ENCODE data around the gene DCST1.
"Not testable (repeated sequence)": the region's sequence is repeated elsewhere in the genome, so short reads cannot be mapped to it uniquely, and the experiment has no call there.

Gene DCST1, protein sequence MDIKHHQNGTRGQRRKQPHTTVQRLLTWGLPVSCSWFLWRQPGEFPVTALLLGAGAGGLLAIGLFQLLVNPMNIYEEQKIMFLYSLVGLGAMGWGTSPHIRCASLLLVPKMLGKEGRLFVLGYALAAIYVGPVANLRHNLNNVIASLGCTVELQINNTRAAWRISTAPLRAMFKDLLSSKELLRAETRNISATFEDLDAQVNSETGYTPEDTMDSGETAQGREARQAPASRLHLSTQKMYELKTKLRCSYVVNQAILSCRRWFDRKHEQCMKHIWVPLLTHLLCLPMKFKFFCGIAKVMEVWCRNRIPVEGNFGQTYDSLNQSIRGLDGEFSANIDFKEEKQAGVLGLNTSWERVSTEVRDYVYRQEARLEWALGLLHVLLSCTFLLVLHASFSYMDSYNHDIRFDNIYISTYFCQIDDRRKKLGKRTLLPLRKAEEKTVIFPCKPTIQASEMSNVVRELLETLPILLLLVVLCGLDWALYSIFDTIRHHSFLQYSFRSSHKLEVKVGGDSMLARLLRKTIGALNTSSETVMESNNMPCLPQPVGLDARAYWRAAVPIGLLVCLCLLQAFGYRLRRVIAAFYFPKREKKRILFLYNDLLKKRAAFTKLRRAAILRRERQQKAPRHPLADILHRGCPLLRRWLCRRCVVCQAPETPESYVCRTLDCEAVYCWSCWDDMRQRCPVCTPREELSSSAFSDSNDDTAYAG

DNA sequence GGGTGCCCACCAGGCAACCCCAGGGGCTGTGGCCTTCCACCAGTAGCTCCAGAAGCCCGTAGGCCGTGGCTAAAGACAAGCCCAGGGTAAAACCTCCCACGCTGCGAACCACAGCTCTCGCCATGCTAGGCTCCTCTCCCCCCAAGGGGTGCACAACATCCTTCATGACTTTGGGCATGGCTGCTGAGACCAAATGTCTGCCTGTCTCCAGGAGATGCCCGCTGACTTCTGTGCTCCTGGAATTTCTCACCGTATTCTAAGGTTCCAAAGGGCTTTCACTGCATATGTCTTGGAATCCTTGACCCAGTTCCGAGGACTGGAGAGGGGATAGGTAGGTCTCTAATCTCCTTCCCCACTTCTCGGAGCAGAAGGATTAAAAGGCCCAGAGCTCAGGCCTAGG, at the start of gene DCST1, which contains the start of gene DCST2:
Gene DCST1 (plus strand): TSS at position 301 of the 400 bp plus-strand sequence. CDS start 213 bp downstream, outside the sequence.
Gene DCST2 (minus strand): TSS at position 258 of the 400 bp plus-strand sequence. CDS start 80 bp downstream, at position 178.
- Mint-ChIP-seq H3K36me3 (no peaks in the 10 kb centered on the region), H3K27me3 (peaks cover 34% of the 10 kb centered on the region), H3K27ac (no peak within 1 kb of the TSS), H3K9me3 (no peaks in the 10 kb centered on the region), H3K4me1 (peaks cover 6% of the 10 kb centered on the region), H3K4me3 (no peak within 1 kb of the TSS)
- ATAC-seq = no peak

DNA sequence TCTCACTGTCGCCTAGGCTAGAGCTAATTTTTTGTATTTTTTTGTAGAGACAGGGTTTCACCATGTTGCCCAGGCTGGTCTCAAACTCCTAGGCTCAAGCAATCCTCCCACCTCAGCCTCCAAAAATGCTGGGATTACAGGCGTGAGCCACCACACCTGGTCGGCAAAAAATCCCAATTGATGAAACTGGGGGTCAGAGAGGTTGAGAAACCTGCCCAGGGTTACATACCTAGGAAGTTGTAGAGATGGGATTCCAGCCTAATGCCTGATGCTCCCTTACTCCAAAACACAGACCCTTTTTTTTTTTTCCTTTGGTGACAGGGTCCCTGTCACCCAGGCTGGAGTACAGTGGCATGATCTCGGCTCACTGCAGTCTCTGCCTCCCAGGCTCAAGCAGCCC, 46.9 kb upstream of the DCST1 start:
- peaks cover 15% of the 10 kb centered on the region for H3K36me3 Mint-ChIP-seq

DNA sequence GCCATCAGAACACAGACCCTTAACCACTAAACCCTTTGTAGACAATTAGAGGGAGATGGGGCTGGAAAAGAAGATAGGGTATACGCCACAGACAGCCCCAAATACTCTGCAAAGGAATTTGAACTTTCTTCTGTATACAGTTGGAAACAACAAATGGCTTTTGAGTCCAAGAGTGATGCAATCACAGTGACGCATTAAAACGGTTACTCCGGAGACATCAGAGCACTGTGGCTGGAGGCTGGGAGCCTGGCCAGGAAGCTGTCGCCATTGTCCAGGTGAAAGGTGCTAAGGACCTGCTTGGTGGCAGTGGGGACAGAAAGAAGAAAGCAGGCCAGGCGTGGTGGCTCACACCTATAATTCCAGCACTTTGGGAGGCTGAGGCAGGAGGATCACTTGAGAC, 46.3 kb upstream of the DCST1 start:
- H3K27me3 Mint-ChIP-seq = no peaks in the 10 kb centered on the region

More for the DNA sequence above, 46.9 kb upstream of the DCST1 start:
- not testable (repeated sequence) for H3K4me3 Mint-ChIP-seq, H3K9me3 Mint-ChIP-seq, H3K27me3 Mint-ChIP-seq, ATAC-seq, H3K27ac Mint-ChIP-seq
- H3K4me1 Mint-ChIP-seq = peaks cover 31% of the 10 kb centered on the region

DNA sequence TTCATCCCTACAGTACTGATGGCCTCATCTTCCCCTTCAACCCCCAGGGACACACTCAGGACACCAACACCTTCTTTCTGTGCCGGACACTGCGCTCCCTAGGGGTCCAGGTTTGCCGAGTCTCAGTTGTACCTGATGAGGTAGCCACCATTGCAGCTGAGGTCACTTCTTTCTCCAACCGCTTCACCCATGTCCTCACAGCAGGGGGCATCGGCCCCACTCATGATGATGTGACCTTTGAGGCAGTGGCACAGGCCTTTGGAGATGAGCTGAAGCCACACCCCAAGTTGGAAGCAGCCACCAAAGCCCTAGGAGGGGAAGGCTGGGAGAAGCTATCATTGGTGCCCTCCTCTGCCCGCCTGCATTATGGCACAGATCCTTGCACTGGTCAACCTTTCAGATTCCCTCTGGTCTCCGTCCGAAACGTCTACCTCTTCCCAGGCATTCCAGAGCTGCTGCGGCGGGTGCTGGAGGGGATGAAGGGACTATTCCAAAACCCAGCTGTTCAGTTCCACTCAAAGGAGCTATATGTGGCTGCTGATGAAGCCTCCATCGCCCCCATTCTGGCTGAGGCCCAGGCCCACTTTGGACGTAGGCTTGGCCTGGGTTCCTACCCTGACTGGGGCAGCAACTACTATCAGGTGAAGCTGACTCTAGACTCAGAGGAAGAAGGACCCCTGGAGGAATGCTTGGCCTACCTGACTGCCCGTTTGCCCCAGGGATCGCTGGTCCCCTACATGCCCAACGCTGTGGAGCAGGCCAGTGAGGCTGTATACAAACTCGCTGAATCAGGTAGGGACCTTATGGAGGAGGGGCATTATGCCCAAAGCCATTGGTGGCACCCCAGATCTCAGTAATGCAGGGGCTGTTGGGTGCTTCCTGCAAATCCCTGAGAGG, 45.3 kb upstream of the DCST1 start:
- H3K4me3 Mint-ChIP-seq = no peak overlapping the region
- H3K36me3 Mint-ChIP-seq = peaks cover 25% of the 10 kb centered on the region
- no peaks in the 10 kb centered on the region for H3K9me3 Mint-ChIP-seq

More for the DNA sequence above, 46.3 kb upstream of the DCST1 start:
- peaks cover 33% of the 10 kb centered on the region for H3K4me1 Mint-ChIP-seq
- H3K9me3 Mint-ChIP-seq = no peaks in the 10 kb centered on the region
- H3K27ac Mint-ChIP-seq = no peak overlapping the region
- ATAC-seq = no peak
- peaks cover 17% of the 10 kb centered on the region for H3K36me3 Mint-ChIP-seq
- H3K4me3 Mint-ChIP-seq = no peak overlapping the region

DNA sequence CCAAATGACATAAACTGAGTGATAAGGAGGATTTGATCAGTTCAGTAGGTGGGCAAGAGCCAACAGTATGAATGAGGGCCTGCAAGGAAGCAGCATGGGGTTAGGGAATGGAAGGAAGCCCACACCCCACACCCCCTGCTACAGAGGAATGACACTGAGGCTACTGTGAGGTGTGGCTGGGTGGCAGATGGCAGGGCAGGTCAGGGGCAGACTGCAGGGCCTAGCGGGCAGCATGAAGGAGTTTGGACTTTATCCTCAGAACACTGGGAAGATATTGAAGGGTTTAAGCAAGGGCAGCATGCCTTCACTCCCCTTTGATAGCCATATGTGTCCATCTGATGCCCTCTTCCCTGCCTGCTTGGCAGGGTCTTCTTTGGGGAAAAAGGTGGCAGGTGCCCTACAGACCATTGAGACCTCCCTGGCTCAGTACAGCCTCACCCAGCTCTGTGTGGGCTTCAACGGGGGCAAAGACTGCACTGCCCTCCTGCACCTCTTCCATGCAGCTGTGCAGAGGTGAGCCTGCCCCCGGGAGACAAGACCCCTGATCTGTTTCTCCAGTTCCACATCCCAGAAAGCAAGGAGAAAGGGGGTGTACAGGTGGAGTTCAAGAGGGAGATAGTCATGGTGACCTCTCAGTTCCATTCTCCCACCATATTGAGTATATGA, 44.3 kb upstream of the DCST1 start:
- Mint-ChIP-seq H3K4me3 (no peak overlapping the region), H3K4me1 (peaks cover 35% of the 10 kb centered on the region), H3K36me3 (peaks cover 25% of the 10 kb centered on the region), H3K27ac (no peak overlapping the region), H3K27me3 (no peaks in the 10 kb centered on the region), H3K9me3 (no peaks in the 10 kb centered on the region)
- no peak for ATAC-seq

More for the DNA sequence above, 45.3 kb upstream of the DCST1 start:
- Mint-ChIP-seq H3K4me1 (peaks cover 37% of the 10 kb centered on the region), H3K27ac (peak overlapping the region; percentile 30), H3K27me3 (no peaks in the 10 kb centered on the region)
- no peak for ATAC-seq

DNA sequence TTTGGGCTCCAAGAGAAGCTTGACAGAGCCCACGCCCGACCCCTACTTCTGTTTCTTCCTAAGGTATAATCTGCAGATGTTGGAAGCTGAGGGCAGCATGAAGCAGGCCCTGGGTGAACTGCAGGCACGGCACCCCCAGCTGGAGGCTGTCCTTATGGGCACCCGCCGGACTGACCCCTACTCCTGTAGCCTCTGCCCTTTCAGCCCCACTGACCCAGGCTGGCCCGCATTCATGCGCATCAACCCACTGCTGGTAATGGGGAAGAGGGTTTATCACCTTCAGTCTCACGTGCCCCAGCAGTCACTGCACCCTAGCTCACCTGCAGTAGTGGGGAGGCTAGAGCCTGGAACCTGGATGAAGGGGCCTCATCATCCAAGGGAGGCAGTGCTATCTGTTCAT, 43.3 kb upstream of the DCST1 start:
- Mint-ChIP-seq H3K36me3 (peaks cover 25% of the 10 kb centered on the region), H3K27ac (no peak overlapping the region), H3K9me3 (no peaks in the 10 kb centered on the region), H3K4me1 (peaks cover 41% of the 10 kb centered on the region), H3K27me3 (no peaks in the 10 kb centered on the region), H3K4me3 (no peak overlapping the region)
- ATAC-seq = no peak

DNA sequence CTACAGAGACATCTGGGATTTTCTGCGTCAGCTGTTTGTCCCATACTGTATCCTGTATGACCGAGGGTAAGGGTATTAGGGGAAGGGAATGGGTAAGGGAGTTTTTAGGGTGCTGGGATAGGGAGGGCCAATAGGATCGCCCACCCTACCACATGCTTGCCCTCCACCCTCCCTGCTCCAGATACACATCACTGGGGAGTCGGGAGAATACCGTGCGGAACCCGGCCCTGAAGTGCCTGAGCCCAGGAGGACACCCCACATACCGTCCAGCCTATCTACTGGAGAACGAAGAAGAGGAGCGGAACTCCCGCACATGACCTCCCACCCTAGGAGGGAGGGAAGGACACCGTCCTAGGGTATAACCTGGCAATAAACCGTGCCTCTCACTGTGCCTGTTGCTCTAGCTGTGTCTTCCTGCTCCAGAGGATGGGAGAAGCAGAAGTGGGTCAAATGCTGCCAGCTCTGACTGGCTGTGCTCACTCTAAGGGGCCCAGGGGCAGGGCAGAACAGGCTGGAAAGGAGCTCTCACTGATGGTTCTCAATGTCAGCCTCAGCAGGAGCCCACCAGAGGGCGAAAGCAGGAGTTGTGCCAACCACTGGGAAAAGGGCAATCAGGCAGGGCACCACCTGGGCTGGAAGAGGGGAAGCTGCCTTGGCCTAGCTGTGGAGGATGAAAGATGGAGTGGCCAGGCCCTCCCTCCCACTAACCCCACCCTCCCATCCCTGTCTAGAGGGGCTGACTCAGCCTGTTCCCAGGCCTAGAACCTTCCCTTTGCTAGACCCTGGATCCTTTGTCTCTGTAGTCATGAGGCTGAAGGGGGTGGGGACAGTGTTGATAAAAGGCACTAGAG, 40.7 kb upstream of the DCST1 start:
- H3K27me3 Mint-ChIP-seq = no peaks in the 10 kb centered on the region
- no peak overlapping the region for H3K4me3 Mint-ChIP-seq
- peak; percentile 31 for ATAC-seq
- peaks cover 22% of the 10 kb centered on the region for H3K36me3 Mint-ChIP-seq
- no peak overlapping the region for H3K27ac Mint-ChIP-seq
- peaks cover 48% of the 10 kb centered on the region for H3K4me1 Mint-ChIP-seq
- H3K9me3 Mint-ChIP-seq = no peaks in the 10 kb centered on the region

DNA sequence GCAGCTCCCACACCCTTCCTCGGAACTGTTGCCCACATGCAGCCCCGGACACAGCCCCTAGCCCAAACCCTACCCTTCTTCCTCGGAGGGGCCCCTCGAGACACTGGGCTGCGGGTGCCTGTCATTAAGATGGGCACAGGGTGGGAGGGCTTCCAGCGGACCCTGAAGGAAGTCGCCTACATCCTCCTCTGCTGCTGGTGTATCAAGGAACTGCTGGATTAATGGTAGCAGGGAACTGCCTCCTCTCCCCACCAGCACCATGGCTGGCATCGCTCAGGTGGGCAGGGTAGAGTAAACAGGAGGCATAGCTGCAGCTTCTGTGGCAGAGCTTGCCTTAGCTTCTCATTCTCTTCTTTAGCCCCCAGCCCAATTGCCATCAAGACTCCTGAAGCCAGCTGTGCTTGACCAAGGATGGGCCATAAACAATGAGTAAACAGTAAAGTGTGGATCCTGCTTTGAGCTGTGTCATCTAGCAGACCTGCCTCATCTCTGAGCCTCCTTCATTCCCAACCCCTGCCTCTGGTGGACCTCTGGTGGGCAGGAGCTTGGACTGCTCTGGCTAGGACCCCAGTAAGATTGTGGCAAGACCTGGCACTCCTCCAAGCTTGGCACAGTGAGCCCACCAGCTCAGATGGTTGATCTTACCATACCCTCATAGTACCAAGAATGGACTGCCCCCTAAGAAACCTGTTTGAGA, 39.9 kb upstream of the DCST1 start, which contains the start of gene LENEP:
Gene LENEP (plus strand): TSS at position 15 of the 697 bp plus-strand sequence. CDS start 22 bp downstream, at position 37.
- H3K27me3 Mint-ChIP-seq = no peaks in the 10 kb centered on the region
- H3K4me3 Mint-ChIP-seq = no peak within 1 kb of the TSS
- ATAC-seq = no peak
- peaks cover 48% of the 10 kb centered on the region for H3K4me1 Mint-ChIP-seq
- peak within 1 kb of the TSS; percentile 54 for H3K27ac Mint-ChIP-seq
- H3K36me3 Mint-ChIP-seq = peaks cover 16% of the 10 kb centered on the region
- H3K9me3 Mint-ChIP-seq = no peaks in the 10 kb centered on the region

DNA sequence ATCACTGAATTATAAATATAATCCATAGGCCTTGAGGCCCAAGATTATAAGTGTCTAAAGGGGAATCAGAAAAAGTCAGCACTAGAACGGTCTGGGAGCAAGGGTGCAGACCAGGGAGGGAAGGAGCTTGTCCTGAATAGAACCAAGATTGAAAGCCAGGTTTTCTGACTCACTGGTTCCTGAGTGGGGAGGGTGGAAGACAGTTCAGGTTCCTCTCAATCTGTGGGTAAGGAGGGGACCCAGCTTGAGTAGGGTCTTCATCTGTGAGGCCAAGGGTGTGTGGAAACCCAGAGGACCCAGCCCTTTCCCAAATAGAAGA, 39.4 kb upstream of the DCST1 start:
- Mint-ChIP-seq H3K36me3 (peaks cover 16% of the 10 kb centered on the region), H3K4me1 (peaks cover 48% of the 10 kb centered on the region), H3K4me3 (no peak overlapping the region), H3K27ac (peak overlapping the region; percentile 54), H3K27me3 (no peaks in the 10 kb centered on the region), H3K9me3 (no peaks in the 10 kb centered on the region)
- ATAC-seq = no peak

DNA sequence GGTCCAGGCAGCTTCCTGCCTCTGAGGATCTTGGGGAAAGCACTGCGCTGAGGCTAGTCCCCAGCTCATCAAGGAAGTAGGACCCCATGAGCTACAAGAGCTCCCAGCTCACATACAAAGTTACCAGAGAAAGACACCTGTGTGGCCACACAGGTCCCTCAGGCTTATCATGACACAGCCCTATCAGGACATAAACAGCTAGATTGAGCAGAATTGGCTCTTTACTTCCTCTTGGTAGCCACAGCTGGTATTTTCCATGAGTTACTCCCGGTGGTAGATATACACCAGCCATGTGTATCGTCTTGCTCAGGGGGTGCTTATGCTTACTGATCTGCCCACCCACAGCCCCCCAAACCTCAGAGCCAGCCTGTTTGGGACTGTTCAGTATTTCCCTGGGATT, 39.0 kb upstream of the DCST1 start:
- Mint-ChIP-seq H3K27ac (peak overlapping the region; percentile 54), H3K36me3 (peaks cover 14% of the 10 kb centered on the region), H3K9me3 (no peaks in the 10 kb centered on the region), H3K4me1 (peaks cover 50% of the 10 kb centered on the region), H3K27me3 (no peaks in the 10 kb centered on the region), H3K4me3 (no peak overlapping the region)
- ATAC-seq = no peak

DNA sequence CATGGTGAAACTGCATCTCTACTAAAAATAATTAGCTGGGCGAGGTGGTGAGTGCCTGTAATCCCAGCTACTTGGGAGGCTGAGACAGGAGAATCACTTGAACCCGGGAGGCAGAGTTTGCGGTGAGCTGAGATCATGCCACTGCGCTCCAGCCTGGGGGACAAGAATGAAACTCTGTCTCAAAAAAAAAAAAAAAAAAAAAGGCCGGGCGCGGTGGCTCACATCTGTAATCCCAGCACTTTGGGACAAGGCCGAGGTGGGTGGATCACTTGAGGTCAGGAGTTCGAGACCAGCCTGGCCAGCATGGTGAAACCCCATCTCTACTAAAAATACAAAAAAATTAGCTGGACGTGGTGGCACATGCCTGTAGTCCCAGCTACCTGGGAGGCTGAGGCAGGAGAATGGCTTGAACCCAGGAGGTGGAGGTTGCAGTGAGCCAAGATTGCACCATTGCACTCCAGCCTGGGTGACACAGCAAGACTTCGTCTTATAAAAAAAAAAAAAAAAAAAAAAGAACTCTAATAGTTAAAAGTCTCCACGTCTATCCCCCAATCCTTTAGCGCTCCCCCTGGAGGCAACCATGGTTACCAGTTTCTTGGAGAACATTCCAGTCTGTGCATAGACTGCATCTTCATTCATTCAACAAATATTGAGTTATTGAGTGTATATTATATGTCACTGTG, 38.2 kb upstream of the DCST1 start:
- H3K27ac Mint-ChIP-seq = peak overlapping the region; percentile 54
- not testable (repeated sequence) for H3K9me3 Mint-ChIP-seq, H3K4me3 Mint-ChIP-seq, H3K27me3 Mint-ChIP-seq, H3K36me3 Mint-ChIP-seq, ATAC-seq
- H3K4me1 Mint-ChIP-seq = peaks cover 53% of the 10 kb centered on the region

DNA sequence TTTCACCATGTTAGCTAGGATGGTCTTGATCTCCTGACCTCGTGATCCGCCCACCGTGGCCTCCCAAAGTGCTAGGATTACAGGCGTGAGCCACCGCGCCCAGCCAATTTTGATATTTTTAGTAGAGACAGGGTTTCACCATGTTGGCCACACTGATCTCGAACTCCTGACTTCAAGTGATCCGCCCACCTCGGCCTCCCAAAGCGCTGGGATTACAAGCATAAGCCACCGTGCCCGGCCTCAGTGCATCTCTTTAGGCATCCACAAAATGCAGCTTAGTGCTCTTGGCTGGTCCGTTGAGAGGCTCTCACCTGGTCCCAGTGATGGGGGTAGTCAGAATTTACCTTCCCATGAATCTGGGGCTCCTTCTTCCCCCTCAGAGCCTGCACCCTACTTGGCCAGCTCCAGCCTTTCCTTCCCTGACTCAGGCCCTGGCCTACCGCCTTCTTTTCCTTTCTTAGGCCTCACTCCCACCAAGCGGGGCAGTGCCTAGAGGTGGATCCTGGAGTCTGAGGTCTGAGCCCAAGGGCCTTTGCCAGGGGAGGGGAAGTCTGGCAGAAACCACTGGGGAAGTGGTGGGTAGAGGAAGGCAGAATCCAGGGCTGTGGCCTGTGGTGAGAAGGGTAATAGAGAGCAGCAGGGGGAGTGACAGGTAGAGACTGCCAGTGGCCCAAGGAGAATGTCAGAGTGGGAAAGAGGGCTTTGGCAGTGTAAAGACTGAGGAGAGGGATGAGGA, 36.5 kb upstream of the DCST1 start:
- H3K4me3 Mint-ChIP-seq = no peak overlapping the region

More for the DNA sequence above, 36.5 kb upstream of the DCST1 start:
- Mint-ChIP-seq H3K4me1 (peaks cover 57% of the 10 kb centered on the region), H3K36me3 (peaks cover 9% of the 10 kb centered on the region), H3K27me3 (no peaks in the 10 kb centered on the region), H3K9me3 (no peaks in the 10 kb centered on the region), H3K27ac (peak overlapping the region; percentile 38)
- no peak for ATAC-seq

Measured in stimulated activated memory B cell treated with anti-CD40 and anti-IgM and Interleukin-4, amounts not matched to agents 10 μg/mL and 1 μg/mL and 100 μg/mL, for 72 hours (primary cell).